Measurements from ENCODE around the gene NCOA7. TPM values are rescaled to one million over a fixed set of nuclear protein-coding genes. Genes with fewer than 3 reads are reported as not detected.

NCOA7 gene
- total RNA-seq, 1 donor from 2014 or later, result 21.1 TPM

- H3K4me3 ChIP-seq (ENCODE audit: low read depth, low read length), result no peak overlapping the region
- no peak for DNase-seq (ENCODE audit: low read depth)
- no peaks in the 10 kb centered on the region for H3K36me3 ChIP-seq (ENCODE audit: control insufficient read depth, insufficient read depth, low read length)
- no peaks in the 10 kb centered on the region for H3K27me3 ChIP-seq (ENCODE audit: control insufficient read depth, insufficient read depth, low read length)
- no peak for TF ChIP-seq CTCF (IDR thresholded peaks at IDR 0.05; ENCODE audit: insufficient read depth, low read length, poor library complexity, severe bottlenecking)
Observed at GRCh38 chr6:125821825-125822281, 31.1 kb downstream of the NCOA7 start.

GRCh38 chr6:125823180-125823579, 32.4 kb downstream of the NCOA7 start:
- DNase-seq (ENCODE audit: low read depth), result no peak
- Histone ChIP-seq H3K4me3 (ENCODE audit: low read depth, low read length) (no peak overlapping the region), H3K27me3 (ENCODE audit: control insufficient read depth, insufficient read depth, low read length) (no peaks in the 10 kb centered on the region), H3K36me3 (ENCODE audit: control insufficient read depth, insufficient read depth, low read length) (no peaks in the 10 kb centered on the region)
- no peak for TF ChIP-seq CTCF (IDR thresholded peaks at IDR 0.05; ENCODE audit: insufficient read depth, low read length, poor library complexity, severe bottlenecking)

GRCh38 chr6:125824946-125825771, 34.4 kb downstream of the NCOA7 start:
- Histone ChIP-seq H3K27me3 (ENCODE audit: control insufficient read depth, insufficient read depth, low read length) (no peaks in the 10 kb centered on the region), H3K36me3 (ENCODE audit: control insufficient read depth, insufficient read depth, low read length) (no peaks in the 10 kb centered on the region), H3K4me3 (ENCODE audit: low read depth, low read length) (no peak overlapping the region)
- DNase-seq (ENCODE audit: low read depth), result no peak
- TF ChIP-seq CTCF (IDR thresholded peaks at IDR 0.05; ENCODE audit: insufficient read depth, low read length, poor library complexity, severe bottlenecking), result no peak

GRCh38 chr6:125826695-125827463, 36.1 kb downstream of the NCOA7 start:
- Histone ChIP-seq H3K4me3 (ENCODE audit: low read depth, low read length) (no peak overlapping the region), H3K36me3 (ENCODE audit: control insufficient read depth, insufficient read depth, low read length) (no peaks in the 10 kb centered on the region), H3K27me3 (ENCODE audit: control insufficient read depth, insufficient read depth, low read length) (no peaks in the 10 kb centered on the region)
- no peak for DNase-seq (ENCODE audit: low read depth)
- TF ChIP-seq CTCF (IDR thresholded peaks at IDR 0.05; ENCODE audit: insufficient read depth, low read length, poor library complexity, severe bottlenecking), result no peak

- TF ChIP-seq CTCF (IDR thresholded peaks at IDR 0.05; ENCODE audit: insufficient read depth, low read length, poor library complexity, severe bottlenecking), result no peak
- Histone ChIP-seq H3K27me3 (ENCODE audit: control insufficient read depth, insufficient read depth, low read length) (no peaks in the 10 kb centered on the region), H3K36me3 (ENCODE audit: control insufficient read depth, insufficient read depth, low read length) (no peaks in the 10 kb centered on the region), H3K4me3 (ENCODE audit: low read depth, low read length) (no peak overlapping the region)
- DNase-seq (ENCODE audit: low read depth), result no peak
Observed at GRCh38 chr6:125827788-125828320, 37.1 kb downstream of the NCOA7 start.

Data from kidney epithelial cell (primary cell).